SK-N-SH treated with all-trans-retinoic acid at 6 μM for 48 hours (cell line): Measurements from ENCODE around the gene CDCA7L.

Experiments used
- ATAC-seq: fragments of 200-7000 bp; cut with Tn5 transposase; 3 replicates; pipeline ENCODE4 v1.9.1; 2020; ENCODE audit warnings: mild to moderate bottlenecking, moderate library complexity
- BACH2 ChIP-seq: fragments of 250-450 bp; sonication (Bioruptor Pico); IDR thresholded peaks from 2 replicates; pipeline ENCODE4 v1.9.0; 2021; ENCODE audit warnings: mild to moderate bottlenecking, borderline replicate concordance
- CREB5 ChIP-seq: fragments of 250-450 bp; sonication (Bioruptor Pico); IDR thresholded peaks from 2 replicates; pipeline ENCODE4 v1.5.1; 2020; ENCODE audit warnings: low read depth, mild to moderate bottlenecking, moderate library complexity
- CSDC2 ChIP-seq: fragments of 250-450 bp; sonication (Bioruptor Pico); IDR thresholded peaks from 2 replicates; pipeline ENCODE4 v1.5.0; 2020; ENCODE audit warnings: mild to moderate bottlenecking, moderate library complexity
- ESRRG ChIP-seq: fragments of 250-450 bp; sonication (Bioruptor Pico); IDR thresholded peaks from 2 replicates; pipeline ENCODE4 v1.6.1; 2021; ENCODE audit warnings: mild to moderate bottlenecking
- GLIS3 ChIP-seq: fragments of 250-450 bp; sonication (Bioruptor Pico); IDR thresholded peaks from 2 replicates; pipeline ENCODE4 v1.5.0; 2020; ENCODE audit warnings: mild to moderate bottlenecking, moderate library complexity
- ISL1 ChIP-seq: fragments of 250-450 bp; sonication (Bioruptor Pico); IDR thresholded peaks from 2 replicates; pipeline ENCODE4 v2.1.2; 2022; ENCODE audit warnings: mild to moderate bottlenecking, moderate library complexity
- OSR1 ChIP-seq: fragments of 250-450 bp; sonication (Bioruptor Pico); IDR thresholded peaks from 2 replicates; pipeline ENCODE4 v1.8.0; 2022; ENCODE audit warnings: moderate library complexity, mild to moderate bottlenecking, inconsistent platforms
- RARB ChIP-seq: fragments of 250-450 bp; sonication (Bioruptor Pico); IDR thresholded peaks from 2 replicates; pipeline ENCODE4 v1.8.0; 2021; ENCODE audit warnings: mild to moderate bottlenecking, moderate library complexity
- TCF4 ChIP-seq: fragments of 250-450 bp; sonication (Bioruptor Pico); IDR thresholded peaks from 2 replicates; pipeline ENCODE4 v1.8.0; 2021; ENCODE audit warnings: mild to moderate bottlenecking, moderate library complexity, borderline replicate concordance
- TOX ChIP-seq: fragments of 250-450 bp; sonication (Bioruptor Pico); IDR thresholded peaks from 2 replicates; pipeline ENCODE4 v1.8.0; 2021; ENCODE audit warnings: mild to moderate bottlenecking, moderate library complexity, borderline replicate concordance
- ZC3H10 ChIP-seq: fragments of 250-450 bp; sonication (Bioruptor Pico); IDR thresholded peaks from 2 replicates; pipeline ENCODE4 v1.5.1; 2021; ENCODE audit warnings: mild to moderate bottlenecking, moderate library complexity
- ZFP3 ChIP-seq: fragments of 250-450 bp; sonication (Bioruptor Pico); IDR thresholded peaks from 2 replicates; pipeline ENCODE4 v1.5.0; 2020; ENCODE audit warnings: mild to moderate bottlenecking, moderate library complexity
- ZNF565 ChIP-seq: fragments of 450-650 bp; formaldehyde crosslinking; conservative IDR thresholded peaks from 2 replicates; pipeline ENCODE4 v1.5.0; 2020; ENCODE audit warnings: low read depth, mild to moderate bottlenecking, moderate library complexity
- ZNF8 ChIP-seq: fragments of 450-650 bp; formaldehyde crosslinking; IDR thresholded peaks from 2 replicates; pipeline ENCODE4 v1.5.0; 2020; ENCODE audit warnings: mild to moderate bottlenecking, moderate library complexity
- TF ChIP-seq, protein P1 (sequence below): fragments of 250-450 bp; sonication (Bioruptor Pico); IDR thresholded peaks from 2 replicates; pipeline ENCODE4 v1.8.0; 2020; ENCODE audit warnings: mild to moderate bottlenecking, moderate library complexity, borderline replicate concordance
- TF ChIP-seq, protein P2 (sequence below): fragments of 250-450 bp; sonication (Bioruptor Pico); IDR thresholded peaks from 2 replicates; pipeline ENCODE4 v1.5.1; 2021; ENCODE audit warnings: mild to moderate bottlenecking, moderate library complexity
- TF ChIP-seq, protein P3 (sequence below): fragments of 250-450 bp; sonication (Bioruptor Pico); IDR thresholded peaks from 2 replicates; pipeline ENCODE4 v1.5.0; 2020; ENCODE audit warnings: mild to moderate bottlenecking, moderate library complexity
- TF ChIP-seq, protein P4 (sequence below): fragments of 250-450 bp; sonication (Bioruptor Pico); IDR thresholded peaks from 2 replicates; pipeline ENCODE4 v1.8.0; 2021; ENCODE audit warnings: low read depth, mild to moderate bottlenecking, moderate library complexity, borderline replicate concordance

CDCA7L gene, protein sequence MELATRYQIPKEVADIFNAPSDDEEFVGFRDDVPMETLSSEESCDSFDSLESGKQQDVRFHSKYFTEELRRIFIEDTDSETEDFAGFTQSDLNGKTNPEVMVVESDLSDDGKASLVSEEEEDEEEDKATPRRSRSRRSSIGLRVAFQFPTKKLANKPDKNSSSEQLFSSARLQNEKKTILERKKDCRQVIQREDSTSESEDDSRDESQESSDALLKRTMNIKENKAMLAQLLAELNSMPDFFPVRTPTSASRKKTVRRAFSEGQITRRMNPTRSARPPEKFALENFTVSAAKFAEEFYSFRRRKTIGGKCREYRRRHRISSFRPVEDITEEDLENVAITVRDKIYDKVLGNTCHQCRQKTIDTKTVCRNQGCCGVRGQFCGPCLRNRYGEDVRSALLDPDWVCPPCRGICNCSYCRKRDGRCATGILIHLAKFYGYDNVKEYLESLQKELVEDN

GRCh38 chr7:21945454-21946221 is at the start of gene CDCA7L:
TSS of gene CDCA7L (minus strand) at chr7:21945899. CDS start at chr7:21945804, 95 bp downstream.
- peak; percentile 94 for ATAC-seq
- TF ChIP-seq ZNF8 (CRISPR knock-in tag) (no peak), CREB5 (CRISPR knock-in tag) (no peak), ESRRG (CRISPR knock-in tag) (no peak)

DNA sequence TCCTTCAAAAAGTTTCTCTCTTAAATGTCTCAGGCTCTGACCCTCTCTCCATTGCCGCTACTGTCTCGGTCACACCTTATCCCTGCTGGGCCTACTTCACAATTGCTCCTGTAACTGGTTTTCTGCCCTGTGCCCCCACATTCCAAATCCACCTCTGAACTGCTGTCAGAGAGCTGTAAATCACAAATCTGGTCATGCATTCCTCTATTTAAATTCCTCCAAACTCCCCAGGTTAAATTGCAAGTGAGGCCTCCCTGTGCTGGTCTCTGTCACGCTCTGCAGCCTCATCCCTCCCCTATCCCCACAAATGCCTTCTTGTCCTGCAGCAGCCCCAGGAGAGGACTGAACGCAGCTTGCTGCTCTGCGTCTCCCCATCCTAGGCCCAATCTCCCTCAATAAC is 40.4 kb upstream of the CDCA7L start:
- TF ChIP-seq ZC3H10 (CRISPR knock-in tag), result no peak
- TF ChIP-seq, protein P1, sequence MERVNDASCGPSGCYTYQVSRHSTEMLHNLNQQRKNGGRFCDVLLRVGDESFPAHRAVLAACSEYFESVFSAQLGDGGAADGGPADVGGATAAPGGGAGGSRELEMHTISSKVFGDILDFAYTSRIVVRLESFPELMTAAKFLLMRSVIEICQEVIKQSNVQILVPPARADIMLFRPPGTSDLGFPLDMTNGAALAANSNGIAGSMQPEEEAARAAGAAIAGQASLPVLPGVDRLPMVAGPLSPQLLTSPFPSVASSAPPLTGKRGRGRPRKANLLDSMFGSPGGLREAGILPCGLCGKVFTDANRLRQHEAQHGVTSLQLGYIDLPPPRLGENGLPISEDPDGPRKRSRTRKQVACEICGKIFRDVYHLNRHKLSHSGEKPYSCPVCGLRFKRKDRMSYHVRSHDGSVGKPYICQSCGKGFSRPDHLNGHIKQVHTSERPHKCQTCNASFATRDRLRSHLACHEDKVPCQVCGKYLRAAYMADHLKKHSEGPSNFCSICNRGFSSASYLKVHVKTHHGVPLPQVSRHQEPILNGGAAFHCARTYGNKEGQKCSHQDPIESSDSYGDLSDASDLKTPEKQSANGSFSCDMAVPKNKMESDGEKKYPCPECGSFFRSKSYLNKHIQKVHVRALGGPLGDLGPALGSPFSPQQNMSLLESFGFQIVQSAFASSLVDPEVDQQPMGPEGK (CRISPR knock-in tag), result no peak
- no peak for TF ChIP-seq ZFP3 (CRISPR knock-in tag)
- no peak for TF ChIP-seq ZNF565
- TF ChIP-seq CSDC2 (CRISPR knock-in tag), result no peak
- TF ChIP-seq TCF4 (CRISPR knock-in tag), result no peak
- no peak for TF ChIP-seq TOX (CRISPR knock-in tag)
- TF ChIP-seq RARB, result no peak
- no peak for TF ChIP-seq ISL1 (CRISPR knock-in tag)
- TF ChIP-seq, protein P2, sequence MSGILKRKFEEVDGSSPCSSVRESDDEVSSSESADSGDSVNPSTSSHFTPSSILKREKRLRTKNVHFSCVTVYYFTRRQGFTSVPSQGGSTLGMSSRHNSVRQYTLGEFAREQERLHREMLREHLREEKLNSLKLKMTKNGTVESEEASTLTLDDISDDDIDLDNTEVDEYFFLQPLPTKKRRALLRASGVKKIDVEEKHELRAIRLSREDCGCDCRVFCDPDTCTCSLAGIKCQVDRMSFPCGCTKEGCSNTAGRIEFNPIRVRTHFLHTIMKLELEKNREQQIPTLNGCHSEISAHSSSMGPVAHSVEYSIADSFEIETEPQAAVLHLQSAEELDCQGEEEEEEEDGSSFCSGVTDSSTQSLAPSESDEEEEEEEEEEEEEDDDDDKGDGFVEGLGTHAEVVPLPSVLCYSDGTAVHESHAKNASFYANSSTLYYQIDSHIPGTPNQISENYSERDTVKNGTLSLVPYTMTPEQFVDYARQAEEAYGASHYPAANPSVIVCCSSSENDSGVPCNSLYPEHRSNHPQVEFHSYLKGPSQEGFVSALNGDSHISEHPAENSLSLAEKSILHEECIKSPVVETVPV (CRISPR knock-in tag), result no peak
- no peak for TF ChIP-seq ESRRG (CRISPR knock-in tag)
- no peak for TF ChIP-seq GLIS3 (CRISPR knock-in tag)
- TF ChIP-seq OSR1 (CRISPR knock-in tag), result no peak
- TF ChIP-seq, protein P3, sequence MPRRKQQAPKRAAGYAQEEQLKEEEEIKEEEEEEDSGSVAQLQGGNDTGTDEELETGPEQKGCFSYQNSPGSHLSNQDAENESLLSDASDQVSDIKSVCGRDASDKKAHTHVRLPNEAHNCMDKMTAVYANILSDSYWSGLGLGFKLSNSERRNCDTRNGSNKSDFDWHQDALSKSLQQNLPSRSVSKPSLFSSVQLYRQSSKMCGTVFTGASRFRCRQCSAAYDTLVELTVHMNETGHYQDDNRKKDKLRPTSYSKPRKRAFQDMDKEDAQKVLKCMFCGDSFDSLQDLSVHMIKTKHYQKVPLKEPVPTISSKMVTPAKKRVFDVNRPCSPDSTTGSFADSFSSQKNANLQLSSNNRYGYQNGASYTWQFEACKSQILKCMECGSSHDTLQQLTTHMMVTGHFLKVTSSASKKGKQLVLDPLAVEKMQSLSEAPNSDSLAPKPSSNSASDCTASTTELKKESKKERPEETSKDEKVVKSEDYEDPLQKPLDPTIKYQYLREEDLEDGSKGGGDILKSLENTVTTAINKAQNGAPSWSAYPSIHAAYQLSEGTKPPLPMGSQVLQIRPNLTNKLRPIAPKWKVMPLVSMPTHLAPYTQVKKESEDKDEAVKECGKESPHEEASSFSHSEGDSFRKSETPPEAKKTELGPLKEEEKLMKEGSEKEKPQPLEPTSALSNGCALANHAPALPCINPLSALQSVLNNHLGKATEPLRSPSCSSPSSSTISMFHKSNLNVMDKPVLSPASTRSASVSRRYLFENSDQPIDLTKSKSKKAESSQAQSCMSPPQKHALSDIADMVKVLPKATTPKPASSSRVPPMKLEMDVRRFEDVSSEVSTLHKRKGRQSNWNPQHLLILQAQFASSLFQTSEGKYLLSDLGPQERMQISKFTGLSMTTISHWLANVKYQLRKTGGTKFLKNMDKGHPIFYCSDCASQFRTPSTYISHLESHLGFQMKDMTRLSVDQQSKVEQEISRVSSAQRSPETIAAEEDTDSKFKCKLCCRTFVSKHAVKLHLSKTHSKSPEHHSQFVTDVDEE (CRISPR knock-in tag), result no peak
- no peak for TF ChIP-seq CREB5 (CRISPR knock-in tag)
- TF ChIP-seq, protein P4, sequence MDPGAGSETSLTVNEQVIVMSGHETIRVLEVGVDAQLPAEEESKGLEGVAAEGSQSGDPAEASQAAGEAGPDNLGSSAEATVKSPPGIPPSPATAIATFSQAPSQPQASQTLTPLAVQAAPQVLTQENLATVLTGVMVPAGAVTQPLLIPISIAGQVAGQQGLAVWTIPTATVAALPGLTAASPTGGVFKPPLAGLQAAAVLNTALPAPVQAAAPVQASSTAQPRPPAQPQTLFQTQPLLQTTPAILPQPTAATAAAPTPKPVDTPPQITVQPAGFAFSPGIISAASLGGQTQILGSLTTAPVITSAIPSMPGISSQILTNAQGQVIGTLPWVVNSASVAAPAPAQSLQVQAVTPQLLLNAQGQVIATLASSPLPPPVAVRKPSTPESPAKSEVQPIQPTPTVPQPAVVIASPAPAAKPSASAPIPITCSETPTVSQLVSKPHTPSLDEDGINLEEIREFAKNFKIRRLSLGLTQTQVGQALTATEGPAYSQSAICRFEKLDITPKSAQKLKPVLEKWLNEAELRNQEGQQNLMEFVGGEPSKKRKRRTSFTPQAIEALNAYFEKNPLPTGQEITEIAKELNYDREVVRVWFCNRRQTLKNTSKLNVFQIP (CRISPR knock-in tag), result no peak
- no peak for TF ChIP-seq BACH2 (CRISPR knock-in tag)
- ATAC-seq, result no peak
